ENCODE results near the gene C10orf90.

DNA sequence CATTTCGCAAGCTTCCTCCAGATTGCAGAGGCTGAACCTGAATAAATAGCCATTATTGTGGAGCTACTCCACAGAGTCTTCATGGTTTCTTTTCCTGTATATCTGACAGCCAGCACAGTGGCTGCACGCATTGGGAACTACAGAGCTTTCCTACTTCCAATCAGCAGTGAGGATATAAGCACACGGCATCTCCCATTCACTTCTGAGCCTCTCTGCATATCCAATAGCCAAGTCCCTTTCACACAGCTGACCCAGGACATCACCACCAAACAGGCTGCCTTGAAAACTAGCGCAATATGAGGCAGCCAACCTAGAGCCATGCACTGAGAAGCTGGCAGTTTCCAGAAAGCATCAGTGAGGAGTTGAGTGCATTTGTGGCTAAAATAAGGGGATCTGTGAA, 11.6 kb downstream of the C10orf90 start:
- TF ChIP-seq, protein P1, sequence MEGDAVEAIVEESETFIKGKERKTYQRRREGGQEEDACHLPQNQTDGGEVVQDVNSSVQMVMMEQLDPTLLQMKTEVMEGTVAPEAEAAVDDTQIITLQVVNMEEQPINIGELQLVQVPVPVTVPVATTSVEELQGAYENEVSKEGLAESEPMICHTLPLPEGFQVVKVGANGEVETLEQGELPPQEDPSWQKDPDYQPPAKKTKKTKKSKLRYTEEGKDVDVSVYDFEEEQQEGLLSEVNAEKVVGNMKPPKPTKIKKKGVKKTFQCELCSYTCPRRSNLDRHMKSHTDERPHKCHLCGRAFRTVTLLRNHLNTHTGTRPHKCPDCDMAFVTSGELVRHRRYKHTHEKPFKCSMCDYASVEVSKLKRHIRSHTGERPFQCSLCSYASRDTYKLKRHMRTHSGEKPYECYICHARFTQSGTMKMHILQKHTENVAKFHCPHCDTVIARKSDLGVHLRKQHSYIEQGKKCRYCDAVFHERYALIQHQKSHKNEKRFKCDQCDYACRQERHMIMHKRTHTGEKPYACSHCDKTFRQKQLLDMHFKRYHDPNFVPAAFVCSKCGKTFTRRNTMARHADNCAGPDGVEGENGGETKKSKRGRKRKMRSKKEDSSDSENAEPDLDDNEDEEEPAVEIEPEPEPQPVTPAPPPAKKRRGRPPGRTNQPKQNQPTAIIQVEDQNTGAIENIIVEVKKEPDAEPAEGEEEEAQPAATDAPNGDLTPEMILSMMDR (IDR thresholded peaks at IDR 0.05) = no peak
- TF ChIP-seq POLR2A (IDR thresholded peaks at IDR 0.05) (no peak), EP300 (IDR thresholded peaks at IDR 0.05) (no peak)

All from ovary (tissue), 3 donors.